GM23248 (cell line): ENCODE measurements around the gene SERINC2.

Source experiments
- EZH2 ChIP-seq: fragments of 200-600 bp; sonication (generic); IDR thresholded peaks from 2 replicates; pipeline ENCODE4 v1.6.1; 2018; ENCODE audit warnings: antibody characterized with exemption, mild to moderate bottlenecking; ENCODE audit not compliant: insufficient read depth, poor library complexity, severe bottlenecking
- EZH2phosphoT487 ChIP-seq: fragments of 200-600 bp; sonication (generic); IDR thresholded peaks from 2 replicates; pipeline ENCODE4 v1.6.1; 2018; ENCODE audit warnings: antibody characterized with exemption, moderate library complexity, mild to moderate bottlenecking, low read depth; ENCODE audit not compliant: insufficient read depth

GRCh38 chr1:31432592-31433395 lies 19.8 kb downstream of the SERINC2 start:
- TF ChIP-seq EZH2, result no peak
- TF ChIP-seq EZH2phosphoT487, result no peak
